HFF-Myc (cell line): ENCODE results near the gene EVL.

ENCODE experiments used
- DNase-seq: peaks from one replicate; pipeline ENCODE4 v3.0.0-alpha.2; 2011; ENCODE audit warnings: low read depth; ENCODE audit errors: extremely low read depth
- H3K4me3 ChIP-seq: replicated peaks from 2 replicates; pipeline ENCODE4 v1.5.1; 2011; ENCODE audit warnings: low read depth, mild to moderate bottlenecking, control low read depth, low read length
- CTCF ChIP-seq: IDR thresholded peaks from 2 replicates; pipeline ENCODE4 v1.5.1; 2012; ENCODE audit warnings: mild to moderate bottlenecking, low read depth, low read length, control low read depth; ENCODE audit errors: missing control alignments

The EVL gene

DNA sequence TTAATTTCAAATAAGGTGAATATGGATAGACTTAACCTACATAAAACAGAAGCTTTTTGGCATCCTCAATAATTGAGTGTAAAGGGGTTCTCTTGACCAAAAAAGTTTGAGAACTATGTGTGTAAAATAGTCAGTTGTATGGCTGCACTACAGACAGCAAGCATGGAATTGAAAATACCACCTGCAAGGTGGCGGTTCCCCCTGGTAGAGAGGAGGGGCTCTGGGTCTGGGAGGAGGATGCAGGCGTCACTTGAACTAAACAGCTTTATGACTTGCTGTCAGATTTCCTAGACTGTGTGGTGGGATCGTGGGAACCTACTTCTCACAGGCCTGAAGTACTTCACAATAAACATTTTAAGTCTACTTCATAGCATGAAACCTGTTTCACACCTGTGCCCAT is 6.3 kb downstream of the EVL start:
- no peak for TF ChIP-seq CTCF
- no peak for DNase-seq
- H3K4me3 ChIP-seq = no peak overlapping the region

DNA sequence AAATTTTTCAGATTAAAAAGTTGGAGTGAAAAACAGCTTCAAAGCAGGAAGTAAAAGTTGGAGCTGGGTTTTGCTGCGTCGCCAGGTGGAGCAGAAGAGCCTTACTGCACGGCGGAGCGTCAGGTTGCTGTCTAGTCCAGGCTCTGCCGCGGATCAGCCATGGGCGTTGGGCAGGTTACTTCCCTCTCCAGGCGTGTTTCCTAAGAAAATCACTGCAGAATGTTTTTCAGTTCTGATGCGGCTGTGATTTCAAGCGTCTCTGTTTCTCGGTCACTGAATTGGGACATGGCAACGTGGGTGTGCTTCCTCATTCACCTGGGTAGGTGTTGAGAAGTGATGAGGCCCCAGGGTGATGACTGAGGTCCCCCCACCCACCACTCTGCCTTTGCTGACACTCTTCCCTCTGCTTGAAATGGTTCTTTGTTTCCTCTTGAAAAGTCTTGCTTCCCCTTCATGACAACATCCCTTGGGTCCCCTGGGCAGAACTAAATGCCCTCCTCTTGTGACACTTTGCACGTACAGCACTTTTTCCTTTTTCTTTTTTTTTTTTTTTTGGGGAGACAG is 7.6 kb downstream of the EVL start:
- no peak overlapping the region for H3K4me3 ChIP-seq
- TF ChIP-seq CTCF = no peak
- DNase-seq = no peak

- TF ChIP-seq CTCF = no peak
- no peak for DNase-seq
- no peak overlapping the region for H3K4me3 ChIP-seq
These were observed 8.6 kb downstream of the EVL start for GRCh38 chr14:100073576-100074430.

GRCh38 chr14:100074431-100075100 is 9.3 kb downstream of the EVL start:
- TF ChIP-seq CTCF = no peak
- DNase-seq = no peak
- no peak overlapping the region for H3K4me3 ChIP-seq

DNA sequence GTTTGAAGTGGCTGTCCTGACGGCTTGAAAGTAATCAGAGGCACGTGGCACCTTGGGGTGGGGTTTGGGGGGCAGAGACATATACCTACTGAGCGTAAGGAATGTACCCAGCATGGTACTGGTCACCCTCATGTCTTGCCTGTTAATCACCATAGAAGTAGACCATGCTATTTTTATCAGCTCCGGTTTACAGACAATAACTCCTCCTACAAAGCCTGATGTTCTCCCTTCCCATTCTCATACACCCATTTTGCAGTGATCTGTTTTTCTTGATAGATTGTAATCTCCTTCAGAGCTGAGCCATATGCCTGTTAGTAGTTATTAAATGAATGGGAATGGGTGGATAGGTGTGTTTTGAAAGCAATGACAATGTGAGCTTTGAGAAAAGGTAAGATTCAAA is 10.5 kb downstream of the EVL start:
- DNase-seq = no peak
- no peak for TF ChIP-seq CTCF
- H3K4me3 ChIP-seq = no peak overlapping the region

DNA sequence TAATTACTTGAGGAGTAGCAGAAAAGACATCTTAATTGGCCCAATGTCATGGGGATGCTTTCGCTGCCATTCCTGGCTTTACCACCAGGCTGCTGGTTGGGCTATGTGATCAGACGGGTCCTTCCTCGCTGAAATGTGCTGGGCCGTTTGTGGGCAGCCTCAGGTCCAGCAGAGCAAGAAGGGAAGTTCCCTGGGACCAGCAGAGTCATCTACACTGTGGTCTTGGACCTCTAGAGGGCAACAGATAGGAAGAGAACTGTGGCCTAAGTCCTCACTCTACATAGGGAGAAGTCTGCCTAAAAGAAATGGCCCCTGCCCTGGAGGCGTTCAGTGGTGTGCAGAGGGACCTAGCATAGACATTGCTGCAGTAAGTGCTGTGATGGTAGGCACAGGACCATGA is 10.9 kb downstream of the EVL start:
- TF ChIP-seq CTCF = peak; percentile 34
- DNase-seq = no peak
- no peak overlapping the region for H3K4me3 ChIP-seq
